ENCODE measurements around the gene DCBLD1. TPM values are rescaled to one million over a fixed set of nuclear protein-coding genes. Genes with fewer than 3 reads are reported as not detected.
"Not testable (repeated sequence)": the region's sequence is repeated elsewhere in the genome, so short reads cannot be mapped to it uniquely, and the experiment has no call there.

The DCBLD1 gene
- 10 to 100 TPM in 2 of 4 donors, 1 to 10 TPM in 2; 6.9 to 13.2 (median 10.0) TPM for total RNA-seq

- 4 to 7% methylated on average over 15 to 25 of the region's 96 CpGs for WGBS, 2 donors
- no peaks in the 10 kb centered on the region for H3K9me3 ChIP-seq
- H3K27ac ChIP-seq, result peak within 1 kb of the TSS; percentile 63 to 90 (median 83)
- DNase-seq (ENCODE audit: low spot score in 2 of 2), result peak in 1 of 2 donors; percentile 25
- peak within 1 kb of the TSS; percentile 62 to 84 (median 74) for H3K4me3 ChIP-seq
- no peaks in the 10 kb centered on the region for H3K27me3 ChIP-seq
- H3K4me1 ChIP-seq, result peaks cover 0 to 26% (median 7%) of the 10 kb centered on the region in 4 donors
- H3K36me3 ChIP-seq, result no peaks in the 10 kb centered on the region
- no peak for TF ChIP-seq EP300 (IDR thresholded peaks at IDR 0.05)
- TF ChIP-seq POLR2A (IDR thresholded peaks at IDR 0.05), result peak; percentile 16 to 43
Observed at GRCh38 chr6:117482240-117483003, at the start of gene DCBLD1. TSS of gene DCBLD1 (plus strand) at chr6:117482674. CDS start at chr6:117482782, 108 bp downstream.

GRCh38 chr6:117440706-117441525 lies 41.6 kb upstream of the DCBLD1 start:
- TF ChIP-seq POLR2A (IDR thresholded peaks at IDR 0.05) (no peak), CTCF (IDR thresholded peaks at IDR 0.05) (no peak)
- H3K27me3 ChIP-seq, result no peaks in the 10 kb centered on the region
- 80 to 85% methylated on average over 2 of the region's 2 CpGs for WGBS, 2 donors
- no peak overlapping the region for H3K27ac ChIP-seq
- no peaks in the 10 kb centered on the region for H3K36me3 ChIP-seq
- no peaks in the 10 kb centered on the region for H3K9me3 ChIP-seq
- no peak for DNase-seq (ENCODE audit: low spot score in 2 of 2)
- no peaks in the 10 kb centered on the region for H3K4me1 ChIP-seq
- no peak overlapping the region for H3K4me3 ChIP-seq

- Histone ChIP-seq H3K27me3 (no peaks in the 10 kb centered on the region), H3K27ac (no peak overlapping the region), H3K4me1 (no peaks in the 10 kb centered on the region), H3K36me3 (no peaks in the 10 kb centered on the region), H3K9me3 (no peaks in the 10 kb centered on the region), H3K4me3 (no peak overlapping the region)
- TF ChIP-seq CTCF (IDR thresholded peaks at IDR 0.05) (no peak), POLR2A (IDR thresholded peaks at IDR 0.05) (no peak), EP300 (IDR thresholded peaks at IDR 0.05) (no peak)
- 72 to 84% methylated on average over 2 of the region's 2 CpGs for WGBS, 2 donors
- DNase-seq (ENCODE audit: low spot score in 2 of 2), result no peak
Observed at GRCh38 chr6:117441824-117442264, 40.6 kb upstream of the DCBLD1 start.

GRCh38 chr6:117442313-117442712 lies 40.2 kb upstream of the DCBLD1 start:
- not testable (repeated sequence) for H3K4me3 ChIP-seq; H3K9me3 ChIP-seq; DNase-seq (ENCODE audit: low spot score in 2 of 2); H3K36me3 ChIP-seq; H3K4me1 ChIP-seq; H3K27me3 ChIP-seq; H3K27ac ChIP-seq
- WGBS, 2 donors, result 88% methylated on average over 8 of the region's 8 CpGs

GRCh38 chr6:117444600-117444999 lies 37.9 kb upstream of the DCBLD1 start:
- 77 to 88% methylated on average over 2 of the region's 2 CpGs for WGBS, 2 donors
- H3K27me3 ChIP-seq, result no peaks in the 10 kb centered on the region

More at GRCh38 chr6:117444600-117444999, 37.9 kb upstream of the DCBLD1 start:
- Histone ChIP-seq H3K4me3 (no peak overlapping the region), H3K9me3 (no peaks in the 10 kb centered on the region), H3K4me1 (peaks cover 0 to 16% (median 0%) of the 10 kb centered on the region in 4 donors), H3K27ac (no peak overlapping the region), H3K36me3 (no peaks in the 10 kb centered on the region)
- DNase-seq (ENCODE audit: low spot score in 2 of 2), result no peak
- no peak for TF ChIP-seq CTCF (IDR thresholded peaks at IDR 0.05)
- no peak for TF ChIP-seq EP300 (IDR thresholded peaks at IDR 0.05)
- TF ChIP-seq POLR2A (IDR thresholded peaks at IDR 0.05), result no peak

Data from tibial nerve (tissue), 4 donors.